Keratinocyte (primary cell): ENCODE measurements around the gene SPATA24. TPM values are rescaled to one million over a fixed set of nuclear protein-coding genes. Genes with fewer than 3 reads are reported as not detected.

Source experiments
- DNase-seq: peaks from one replicate; pipeline ENCODE4 v3.0.0-alpha.2; 2011; ENCODE audit warnings: low read depth, missing footprints, low spot score
- FAIRE-seq: peaks from 2 replicates; lab custom pipeline; 2011; peaks lifted over from hg19 to GRCh38; lab: Jason Lieb, UNC
- H2AFZ ChIP-seq: 2 replicates; pipeline ENCODE4 v1.6.0; 2012; ENCODE audit warnings: low read length, control low read depth, inconsistent platforms; ENCODE audit not compliant: control insufficient read depth
- H3K27ac ChIP-seq: 2 replicates; pipeline ENCODE4 v1.5.1; 2011; ENCODE audit warnings: low read length; ENCODE audit not compliant: control insufficient read depth, insufficient read depth
- H3K27me3 ChIP-seq: 3 replicates; pipeline ENCODE4 v1.6.0; 2011; ENCODE audit warnings: low read length; ENCODE audit not compliant: control insufficient read depth, insufficient read depth; ENCODE audit errors: extremely low read depth
- H3K36me3 ChIP-seq, 2 experiments: 2 replicates in 1 of 2; 3 replicates in 1 of 2; pipeline ENCODE4 v1.5.1; 2011; ENCODE audit warnings: low read length in 2 of 2, mild to moderate bottlenecking in 1 of 2; ENCODE audit not compliant: control insufficient read depth in 2 of 2, insufficient read depth in 2 of 2; ENCODE audit errors: extremely low read depth in 1 of 2
- H3K4me1 ChIP-seq: 3 replicates; pipeline ENCODE4 v1.5.1; 2011; ENCODE audit warnings: low read length; ENCODE audit not compliant: control insufficient read depth, insufficient read depth; ENCODE audit errors: extremely low read depth
- H3K4me2 ChIP-seq: 3 replicates; pipeline ENCODE4 v1.6.0; 2011; ENCODE audit warnings: low read depth, low read length; ENCODE audit not compliant: control insufficient read depth, insufficient read depth; ENCODE audit errors: extremely low read depth
- H3K4me3 ChIP-seq, 3 experiments: fragments of 200-600 bp in 1 of 3; sonication (generic) in 1 of 3; 2 replicates in 2 of 3; 3 replicates in 1 of 3; pipeline ENCODE4 v1.5.1; 2011 to 2016; ENCODE audit warnings: low read length in 3 of 3, mild to moderate bottlenecking in 3 of 3, control low read depth in 2 of 3, inconsistent platforms in 1 of 3, low read depth in 1 of 3, mixed read lengths in 1 of 3, mixed run types in 1 of 3, moderate library complexity in 1 of 3; ENCODE audit not compliant: control insufficient read depth in 2 of 3, insufficient read depth in 2 of 3; ENCODE audit errors: extremely low read depth in 1 of 3
- H3K79me2 ChIP-seq: 2 replicates; pipeline ENCODE4 v1.6.0; 2012; ENCODE audit warnings: low read length; ENCODE audit not compliant: control insufficient read depth, insufficient read depth
- H3K9ac ChIP-seq: 3 replicates; pipeline ENCODE4 v1.6.0; 2011; ENCODE audit warnings: low read length; ENCODE audit not compliant: control insufficient read depth, insufficient read depth; ENCODE audit errors: extremely low read depth
- H3K9me1 ChIP-seq: 3 replicates; pipeline ENCODE4 v1.6.0; 2011; ENCODE audit warnings: low read length; ENCODE audit not compliant: control insufficient read depth, insufficient read depth; ENCODE audit errors: extremely low read depth
- H3K9me3 ChIP-seq: 2 replicates; pipeline ENCODE4 v1.5.1; 2012; ENCODE audit warnings: low read depth, low read length; ENCODE audit not compliant: control insufficient read depth
- H4K20me1 ChIP-seq: 3 replicates; pipeline ENCODE4 v1.6.0; 2011; ENCODE audit warnings: low read length; ENCODE audit not compliant: control insufficient read depth, insufficient read depth; ENCODE audit errors: extremely low read depth
- CTCF ChIP-seq, 3 experiments: IDR thresholded peaks in 1 of 3; conservative IDR thresholded peaks in 1 of 3; optimal IDR thresholded peaks in 1 of 3; 2 replicates in 2 of 3; 3 replicates in 1 of 3; pipeline versions ENCODE3 to v1.5.1; 2011; ENCODE audit warnings: low read length in 3 of 3, mild to moderate bottlenecking in 3 of 3, moderate library complexity in 2 of 3, control low read depth in 1 of 3, inconsistent platforms in 1 of 3; ENCODE audit not compliant: insufficient read depth in 2 of 3; ENCODE audit errors: extremely low read depth in 1 of 3
- EZH2 ChIP-seq: IDR thresholded peaks from one replicate; pipeline ENCODE4 v1.6.1; 2012; ENCODE audit warnings: inconsistent platforms, mild to moderate bottlenecking, low read length, moderate library complexity
- dilution Hi-C: fragments of 300-500 bp; cut with MboI; formaldehyde crosslinking; loops from one replicate; pipeline ENCODE4 v1.7.0; 2020; ENCODE audit warnings: low sequenced_read_pairs; ENCODE audit not compliant: extremely low pct_ligation_motif_present
- polyA plus RNA-seq, 5 experiments: library from polyadenylated mRNA; depleted of rRNA in 3 of 5; stranded (reverse) in 3 of 5; stranded (forward) in 1 of 5; unstranded in 1 of 5; fragments of >200 nt; gene quantifications; 1 replicate in 1 of 5; 2 replicates in 3 of 5; 3 replicates in 1 of 5; pipeline versions ENCODE4 v1.2.1 to v1.2.3, GENCODE V29; 2011 to 2012; ENCODE audit warnings: missing spikeins in 2 of 5, low read depth in 1 of 5, low replicate concordance in 1 of 5

Gene SPATA24
- polyA plus RNA-seq, 1 donor (not counting 4 experiments of a cell fraction or from before 2014, with no cell fraction given), result 4.9 TPM

GRCh38 chr5:139425497-139425896 is 21.6 kb upstream of the SPATA24 start:
- Histone ChIP-seq H3K27ac (no peak overlapping the region), H3K4me3 (no peak overlapping the region), H3K9me3 (no peaks in the 10 kb centered on the region), H3K27me3 (no peaks in the 10 kb centered on the region), H3K9me1 (no peaks in the 10 kb centered on the region), H3K79me2 (no peaks in the 10 kb centered on the region), H3K36me3 (no peaks in the 10 kb centered on the region), H3K4me1 (peaks cover 6% of the 10 kb centered on the region), H2AFZ (no peak overlapping the region), H4K20me1 (no peaks in the 10 kb centered on the region), H3K4me2 (no peak overlapping the region), H3K9ac (no peak overlapping the region)
- dilution Hi-C loops, result no loop called here
- TF ChIP-seq EZH2, result no peak
- TF ChIP-seq CTCF (optimal IDR thresholded peaks at IDR 0.05 in 1 of 3, IDR thresholded peaks at IDR 0.05 in 1 of 3, conservative IDR thresholded peaks at IDR 0.05 in 1 of 3; ENCODE audit: extremely low read depth in 1 of 3, insufficient read depth in 2 of 3, low read length in 3 of 3), result no peak
- DNase-seq (no peak), FAIRE-seq (no peak)

GRCh38 chr5:139422307-139422893 is 18.5 kb upstream of the SPATA24 start:
- Histone ChIP-seq H3K4me3 (no peak overlapping the region), H3K79me2 (no peaks in the 10 kb centered on the region), H3K27me3 (no peaks in the 10 kb centered on the region), H3K27ac (no peak overlapping the region), H3K9me1 (no peaks in the 10 kb centered on the region), H4K20me1 (no peaks in the 10 kb centered on the region), H3K36me3 (peaks cover 0 to 2% of the 10 kb centered on the region in 2 experiments), H2AFZ (no peak overlapping the region), H3K4me2 (no peak overlapping the region), H3K4me1 (peaks cover 6% of the 10 kb centered on the region), H3K9ac (no peak overlapping the region), H3K9me3 (no peaks in the 10 kb centered on the region)
- TF ChIP-seq EZH2 (no peak), CTCF (optimal IDR thresholded peaks at IDR 0.05 in 1 of 3, IDR thresholded peaks at IDR 0.05 in 1 of 3, conservative IDR thresholded peaks at IDR 0.05 in 1 of 3; ENCODE audit: extremely low read depth in 1 of 3, insufficient read depth in 2 of 3, low read length in 3 of 3) (peak; percentile 56 to 92 (median 72))
- DNase-seq (no peak), FAIRE-seq (peak; percentile 91)
- dilution Hi-C loops, result no loop called here
